HG02852 (cell line): Measurements from ENCODE around the gene PCDHGA1.

Experiments
- ATAC-seq: cut with Tn5 transposase; IDR thresholded peaks from one replicate; pipeline ENCODE4 v1.9.1; 2021; ENCODE audit warnings: mild to moderate bottlenecking, moderate library complexity; ENCODE audit not compliant: unreplicated experiment

The PCDHGA1 gene

DNA sequence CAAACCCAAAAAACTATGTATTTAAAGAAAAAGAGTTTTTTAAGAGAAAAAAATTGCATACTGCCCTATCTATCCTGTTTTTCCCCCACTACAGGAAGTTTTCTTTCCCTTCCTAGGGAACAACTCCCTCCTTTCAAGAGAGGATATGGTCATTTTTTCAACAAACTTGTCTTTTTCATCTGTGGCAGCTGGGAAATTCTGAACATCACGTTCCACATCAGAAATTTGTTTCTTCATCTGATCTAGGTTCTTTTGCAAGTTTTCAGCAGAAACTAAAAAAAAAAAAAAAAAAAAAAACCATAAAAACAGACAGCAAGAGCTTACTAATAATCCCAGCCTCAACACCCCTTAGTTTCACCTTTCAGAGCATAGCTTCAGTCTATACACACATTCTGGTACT, 197.1 kb downstream of the PCDHGA1 start:
- ATAC-seq: no peak

DNA sequence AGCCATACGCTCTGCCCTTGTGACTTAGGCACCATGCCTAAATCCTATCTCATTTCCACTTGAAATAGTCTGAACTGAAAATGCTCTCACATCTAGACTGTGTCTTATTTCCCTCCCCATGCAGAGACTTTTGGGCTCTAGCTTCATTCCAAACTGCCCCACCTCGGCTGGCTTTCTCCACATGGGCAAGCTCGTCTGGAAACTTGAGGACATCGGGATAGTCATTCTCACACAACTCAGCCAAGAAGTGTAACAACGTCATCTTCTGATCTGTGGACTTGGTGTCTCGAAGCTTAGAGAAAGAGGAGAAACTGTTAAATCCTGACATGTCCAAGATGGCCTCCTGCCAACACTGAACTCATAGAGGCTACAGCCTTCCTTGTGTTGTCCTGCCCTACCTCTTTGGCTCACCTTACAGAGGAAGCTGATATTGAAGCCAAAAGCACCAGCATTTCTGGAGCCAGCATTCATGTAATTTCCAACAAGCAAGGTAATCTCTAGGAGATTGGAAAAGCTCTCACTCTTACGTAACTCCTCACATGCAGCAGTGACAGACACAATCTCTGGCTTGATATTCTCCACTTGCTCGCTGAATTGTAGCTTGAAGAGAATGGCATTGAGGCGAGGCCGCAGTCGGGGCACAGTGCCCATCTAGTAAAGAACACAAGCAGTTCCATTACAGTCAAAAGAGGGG, 198.1 kb downstream of the PCDHGA1 start:
- no peak for ATAC-seq

DNA sequence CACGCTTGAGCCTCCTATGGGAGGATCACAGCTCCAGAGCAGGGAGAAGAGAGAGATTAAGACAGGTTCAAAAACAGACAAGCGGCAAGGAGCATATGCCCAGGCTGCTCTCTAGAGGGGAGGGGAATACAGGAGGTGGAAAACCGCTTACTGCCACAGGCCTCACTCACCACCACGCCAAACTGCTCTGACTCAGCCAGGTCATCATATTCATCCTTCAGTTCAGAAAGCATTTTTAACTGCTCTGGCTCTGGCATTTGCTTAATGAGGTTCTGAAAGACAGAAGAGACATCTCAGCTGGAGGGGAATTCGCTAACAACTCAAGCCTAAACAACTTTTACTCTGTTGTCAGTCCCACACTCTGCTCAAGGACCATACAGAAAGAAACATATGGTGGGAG, 198.7 kb downstream of the PCDHGA1 start:
- ATAC-seq: peak; percentile 62

DNA sequence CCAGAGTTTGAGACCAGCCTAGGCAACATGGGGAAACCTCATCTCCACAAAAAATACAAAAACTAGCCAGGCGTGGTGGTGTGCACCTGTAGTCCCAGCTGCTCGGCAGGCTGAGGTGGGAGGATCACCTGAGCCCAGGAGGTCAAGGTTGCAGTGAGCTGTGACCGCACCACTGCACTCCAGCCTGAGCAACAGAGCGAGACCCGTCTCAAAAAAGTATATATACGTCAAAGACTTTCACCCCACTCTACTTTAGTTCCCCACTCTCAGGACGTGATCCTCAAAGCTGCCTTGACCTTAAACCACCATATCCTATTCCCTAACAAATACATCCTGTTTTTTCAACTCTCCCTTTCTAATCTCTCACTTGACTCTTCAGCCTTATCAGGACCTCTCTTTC, 199.6 kb downstream of the PCDHGA1 start:
- ATAC-seq: peak; percentile 47

DNA sequence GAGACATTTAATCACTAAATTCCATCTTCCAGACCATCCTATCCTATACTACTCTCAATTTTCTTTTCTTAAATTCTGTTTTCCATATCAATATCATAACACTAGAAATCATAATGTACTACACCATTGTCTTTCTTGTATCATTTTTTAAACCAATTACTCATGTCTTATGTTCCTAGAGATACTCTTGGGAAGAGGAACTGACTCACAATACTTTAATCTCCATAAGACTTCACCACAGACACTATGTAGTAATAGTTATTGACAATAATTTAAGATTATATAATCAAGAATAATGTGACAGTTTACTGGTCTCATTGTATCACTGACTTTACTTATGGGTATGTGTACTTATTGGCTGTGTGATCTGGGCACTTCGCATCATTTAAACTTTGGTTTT, 202.4 kb downstream of the PCDHGA1 start:
- ATAC-seq: no peak

DNA sequence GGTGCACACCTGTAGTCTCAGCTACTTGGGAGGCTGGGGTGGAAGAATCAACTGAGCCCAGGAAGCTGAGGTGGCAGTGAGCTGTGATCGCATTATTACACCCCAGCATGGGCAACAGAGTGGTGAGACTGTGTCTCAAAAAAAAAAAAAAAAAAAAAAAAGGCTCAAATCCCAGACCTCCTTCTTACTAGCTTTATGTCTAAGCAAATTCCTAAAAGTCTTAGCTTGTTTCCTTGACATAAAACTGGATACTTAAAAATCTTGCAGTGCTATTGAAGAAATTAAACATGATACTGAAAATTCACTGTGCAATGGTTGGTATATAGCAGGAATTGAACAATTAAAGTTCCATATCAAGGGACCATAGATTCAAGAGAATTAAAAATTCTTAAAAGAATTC, 203.6 kb downstream of the PCDHGA1 start:
- no peak for ATAC-seq

DNA sequence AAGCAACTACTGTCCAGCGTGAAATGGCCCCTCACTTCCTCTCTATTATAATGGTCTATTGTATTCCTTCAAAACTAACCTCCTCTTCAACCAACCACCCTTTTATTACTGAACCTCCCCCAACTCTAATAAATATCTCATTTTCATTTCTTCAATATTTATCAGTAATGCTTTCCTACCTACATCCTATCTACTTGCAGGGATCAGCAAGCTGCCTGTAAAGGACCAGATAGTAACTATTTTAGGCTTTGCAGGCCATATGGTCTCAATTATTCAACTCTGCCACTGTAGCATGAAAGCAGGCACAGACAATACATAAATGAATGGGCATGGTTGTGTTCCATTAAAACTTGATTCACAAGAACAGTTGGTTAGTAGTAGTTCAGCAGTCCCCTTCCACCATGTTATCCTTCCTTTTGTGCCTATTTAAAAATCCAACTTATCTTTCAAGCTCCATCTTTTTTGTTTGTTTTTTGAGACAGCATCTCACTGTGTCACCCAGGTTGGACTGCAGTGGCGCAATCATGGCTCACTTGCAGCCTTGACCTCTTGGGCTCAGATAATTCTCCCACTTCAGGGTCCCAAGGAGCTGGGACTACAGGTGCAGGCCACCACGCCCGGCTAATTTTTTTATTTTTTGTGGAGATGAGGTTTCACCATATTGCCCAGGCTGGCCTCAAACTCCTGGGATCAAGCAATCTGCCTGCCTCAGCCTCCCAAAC, 204.3 kb downstream of the PCDHGA1 start:
- no peak for ATAC-seq

DNA sequence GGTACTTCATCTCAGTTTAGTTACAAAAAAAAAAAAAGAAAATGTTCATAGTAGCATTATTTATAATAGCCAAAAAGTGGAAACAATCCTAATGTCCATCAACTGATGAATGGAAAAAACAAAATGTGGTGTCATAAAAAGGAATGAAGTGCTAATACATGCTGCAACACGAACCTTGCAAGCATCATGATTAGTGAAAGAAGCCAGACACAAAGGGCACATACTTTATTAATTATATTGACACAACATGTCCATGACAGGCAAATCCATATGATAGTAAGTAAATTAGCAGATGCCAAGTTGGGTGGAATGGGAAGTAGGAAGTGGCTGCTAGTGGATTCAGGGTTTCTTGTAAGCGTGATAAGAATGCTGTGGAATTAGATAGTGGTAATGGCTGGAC, 212.7 kb downstream of the PCDHGA1 start:
- no peak for ATAC-seq

DNA sequence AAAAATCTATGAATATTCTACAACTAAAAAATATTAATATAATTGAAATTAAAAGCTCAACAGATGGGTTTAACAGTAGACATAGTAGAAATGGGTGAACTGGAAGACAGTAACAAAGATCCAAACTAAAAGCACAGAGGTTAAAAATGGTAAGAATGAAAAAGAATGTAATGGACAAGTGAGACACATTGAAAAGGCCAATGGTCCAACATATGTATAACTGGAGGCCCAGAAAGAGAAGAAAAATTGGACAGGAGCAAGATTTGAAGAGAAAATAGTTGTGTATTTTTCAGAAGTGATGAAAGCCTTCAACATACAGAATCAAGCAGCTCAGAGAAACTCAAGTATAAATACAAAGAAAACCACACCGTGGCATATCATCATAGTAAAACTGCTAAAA, 217.2 kb downstream of the PCDHGA1 start:
- no peak for ATAC-seq

DNA sequence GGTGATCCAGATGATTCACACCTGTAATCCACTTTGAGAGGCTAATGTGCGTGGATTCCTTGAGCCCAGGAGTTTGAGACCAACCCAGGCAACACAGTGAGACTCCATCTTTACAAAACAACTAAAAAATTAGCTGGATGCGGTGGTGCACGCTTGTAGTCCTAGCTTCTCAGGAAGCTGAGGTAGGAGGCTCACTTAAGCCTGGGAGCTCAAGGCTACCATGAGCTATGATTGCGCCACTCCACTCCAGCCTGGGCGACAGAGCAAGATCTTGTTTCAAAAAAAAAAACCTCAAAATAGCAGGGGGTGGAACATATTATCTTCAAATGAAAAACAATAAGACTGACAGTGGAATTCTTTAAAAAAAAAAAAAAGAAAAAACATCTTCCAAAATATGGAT, 217.6 kb downstream of the PCDHGA1 start:
- no peak for ATAC-seq

DNA sequence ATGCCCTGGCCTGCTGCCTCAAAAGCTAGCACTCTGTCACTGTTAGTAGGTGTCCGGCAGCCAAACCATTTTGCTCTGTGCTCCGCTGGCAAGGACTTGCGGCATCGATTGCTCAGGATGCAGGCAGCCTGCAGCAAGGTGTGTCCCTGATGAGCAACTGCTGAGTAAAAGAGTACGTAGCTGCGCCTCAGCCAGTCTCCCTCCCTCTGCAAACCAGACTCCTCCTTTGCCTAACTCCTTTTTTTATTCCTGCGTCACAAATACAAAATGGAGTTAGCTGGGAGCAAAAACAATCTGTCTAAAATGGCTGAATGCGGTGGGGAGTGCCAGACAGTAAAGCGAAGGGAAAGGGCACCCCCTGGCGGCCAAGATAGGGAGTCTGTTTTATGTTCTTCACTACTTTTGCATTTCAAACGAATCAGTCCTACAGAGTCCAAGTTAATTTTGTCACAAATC, 227.4 kb downstream of the PCDHGA1 start:
- no peak for ATAC-seq

DNA sequence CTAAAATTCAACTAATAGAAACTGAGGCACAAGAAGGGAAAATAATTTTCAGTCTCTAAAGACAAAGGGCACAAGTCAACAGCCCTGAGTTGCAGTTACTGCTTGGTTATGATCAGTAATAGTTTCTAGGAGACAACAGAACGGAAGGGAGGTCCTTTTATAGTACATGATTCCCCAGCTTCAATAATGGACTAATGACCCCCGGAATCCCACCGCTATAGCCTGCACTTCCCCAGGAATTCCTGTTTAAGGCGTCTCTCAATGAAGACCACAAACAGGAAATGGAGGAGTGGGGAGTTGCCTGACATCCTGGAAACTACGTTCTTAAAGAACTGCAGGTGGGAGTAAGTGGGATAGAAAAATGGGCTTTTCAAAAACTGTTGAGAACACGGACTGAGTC, 227.8 kb downstream of the PCDHGA1 start:
- ATAC-seq: no peak

DNA sequence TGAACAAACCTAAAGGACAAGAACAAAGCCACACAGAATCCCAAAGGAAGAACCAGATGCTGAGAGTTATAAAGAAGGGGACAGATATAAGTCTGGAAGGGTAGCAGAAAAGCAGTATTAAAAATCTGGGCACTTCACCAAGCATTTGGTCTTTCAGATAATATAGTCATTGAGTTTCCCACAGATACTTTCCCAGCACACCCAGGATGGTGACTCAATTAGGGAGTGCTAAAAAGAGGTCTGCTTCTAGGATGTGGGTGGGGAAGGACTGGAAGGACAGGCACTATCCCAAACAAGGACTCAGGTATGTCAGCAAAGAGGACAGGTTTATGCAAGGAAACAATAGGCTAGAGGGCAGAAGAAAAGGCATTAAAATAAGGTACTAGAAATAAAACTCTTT, 229.1 kb downstream of the PCDHGA1 start:
- no peak for ATAC-seq

DNA sequence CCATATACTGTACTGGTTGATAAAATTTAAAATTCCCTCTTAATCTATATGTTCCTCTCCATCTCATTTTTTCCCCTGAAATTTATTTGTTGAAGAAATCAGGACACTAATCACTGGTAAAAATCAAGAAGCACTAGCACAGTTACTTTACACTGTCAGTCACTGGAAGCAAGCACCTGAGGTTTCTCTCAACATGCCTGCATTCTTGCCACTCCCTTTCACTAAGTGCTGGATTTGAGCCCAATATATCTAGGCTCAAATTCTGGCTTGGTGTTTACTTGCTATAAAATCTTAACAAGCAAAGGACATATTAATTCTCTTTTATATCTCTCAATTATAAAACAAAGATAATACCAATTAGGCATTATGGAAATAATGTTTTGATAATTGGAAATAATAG, 229.8 kb downstream of the PCDHGA1 start:
- ATAC-seq: no peak

DNA sequence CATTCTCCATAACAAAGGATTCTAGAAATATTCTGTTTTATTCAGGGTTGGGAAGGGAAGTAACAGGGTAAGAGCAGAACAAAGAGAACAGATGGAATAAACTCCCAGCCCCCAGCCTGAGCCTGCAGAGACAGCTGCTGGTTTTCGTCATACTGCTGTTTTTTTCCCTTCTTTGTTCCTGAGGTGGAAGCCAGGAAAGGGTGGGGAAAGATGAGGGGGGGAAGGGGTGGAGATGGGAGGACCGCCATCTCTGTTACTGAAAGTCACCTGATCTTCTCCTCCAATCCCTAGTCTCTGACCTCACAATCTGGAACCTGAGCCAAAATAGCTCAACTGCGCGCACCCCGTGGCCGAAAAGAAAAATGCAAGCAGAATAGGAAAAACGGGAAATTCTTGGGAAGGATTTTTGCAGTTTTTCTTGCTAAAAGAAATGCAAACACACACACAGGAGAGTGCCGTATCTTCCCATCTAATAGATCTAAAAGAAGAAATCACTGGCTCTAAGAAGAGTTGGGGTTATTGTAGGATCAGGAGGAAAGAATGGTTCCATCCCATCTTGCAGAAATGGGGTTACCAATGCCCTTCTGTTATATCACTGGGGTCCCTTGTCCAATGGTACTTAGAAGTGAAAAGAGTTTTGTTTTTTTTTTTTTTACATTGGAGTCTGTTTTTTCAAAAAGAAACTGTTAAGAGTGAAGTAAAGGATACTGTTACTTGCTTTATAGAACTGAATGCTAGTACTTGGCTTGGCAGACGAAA, 230.6 kb downstream of the PCDHGA1 start:
- ATAC-seq: no peak
